GM19193 (cell line): ENCODE data around the gene GPER1.

Experiments used
- POLR2A ChIP-seq: IDR thresholded peaks from 4 replicates; pipeline ENCODE4 v1.6.1; 2011; ENCODE audit not compliant: insufficient read depth, insufficient read length; ENCODE audit errors: extremely low read depth

GPER1 gene

GRCh38 chr7:1050254-1050906 lies 37.5 kb upstream of the GPER1 start:
- TF ChIP-seq POLR2A: no peak

- TF ChIP-seq POLR2A: no peak
Measured at GRCh38 chr7:1050956-1051690, 36.8 kb upstream of the GPER1 start.

- TF ChIP-seq POLR2A: no peak
Measured at GRCh38 chr7:1052031-1052818, 35.7 kb upstream of the GPER1 start.

- no peak for TF ChIP-seq POLR2A
Measured at GRCh38 chr7:1053002-1053411, 34.9 kb upstream of the GPER1 start.

DNA sequence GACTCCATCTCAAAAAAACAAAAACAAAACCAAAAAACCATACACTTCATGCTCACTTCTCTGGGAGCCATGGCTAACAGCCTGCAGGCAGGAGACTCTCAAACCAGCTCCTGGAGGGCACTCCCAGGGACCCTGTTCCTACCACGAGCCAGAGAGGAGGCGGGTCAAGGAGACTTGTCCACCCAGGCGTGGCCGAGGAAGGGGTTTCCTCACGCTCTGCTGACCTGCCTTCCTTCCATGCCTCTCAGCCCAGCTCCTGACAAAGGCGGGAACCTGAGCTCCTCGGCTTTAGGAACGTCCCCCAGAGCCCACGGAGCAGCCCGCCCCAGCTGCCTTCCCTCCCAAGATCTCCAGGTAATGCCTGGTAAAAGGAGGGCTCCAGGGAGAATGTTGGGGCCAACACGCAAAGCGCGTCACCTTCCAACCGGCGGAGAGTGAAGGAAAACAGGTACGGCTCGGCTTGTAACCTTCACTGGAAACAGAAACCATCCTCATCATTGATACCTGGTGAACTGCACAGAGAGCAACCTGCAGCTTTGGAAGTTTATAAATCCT lies 34.0 kb upstream of the GPER1 start:
- TF ChIP-seq POLR2A: no peak

DNA sequence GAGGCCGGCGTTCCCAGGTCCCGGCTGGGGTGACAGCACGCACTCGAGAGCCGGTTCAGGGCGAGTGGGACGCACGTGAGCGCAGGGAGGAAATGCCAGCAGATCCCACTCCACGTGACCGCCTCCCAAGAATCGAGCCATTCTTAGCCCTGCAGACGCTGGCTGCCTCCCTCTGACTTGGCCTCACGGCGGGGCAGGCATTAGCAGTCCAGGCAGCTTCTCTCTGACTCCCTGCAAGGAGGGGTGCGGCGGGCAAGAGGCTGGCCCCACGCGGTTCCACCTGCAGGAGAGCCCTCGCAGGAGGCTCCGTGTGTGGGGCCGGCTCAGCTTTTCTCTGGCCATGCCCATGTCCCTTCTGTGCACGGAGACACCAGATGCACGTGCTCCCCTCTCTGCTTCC lies 33.5 kb upstream of the GPER1 start:
- TF ChIP-seq POLR2A: no peak

- TF ChIP-seq POLR2A: no peak
Measured at GRCh38 chr7:1054861-1055450, 33.0 kb upstream of the GPER1 start.

- no peak for TF ChIP-seq POLR2A
Measured at GRCh38 chr7:1055491-1055955, 32.4 kb upstream of the GPER1 start.

DNA sequence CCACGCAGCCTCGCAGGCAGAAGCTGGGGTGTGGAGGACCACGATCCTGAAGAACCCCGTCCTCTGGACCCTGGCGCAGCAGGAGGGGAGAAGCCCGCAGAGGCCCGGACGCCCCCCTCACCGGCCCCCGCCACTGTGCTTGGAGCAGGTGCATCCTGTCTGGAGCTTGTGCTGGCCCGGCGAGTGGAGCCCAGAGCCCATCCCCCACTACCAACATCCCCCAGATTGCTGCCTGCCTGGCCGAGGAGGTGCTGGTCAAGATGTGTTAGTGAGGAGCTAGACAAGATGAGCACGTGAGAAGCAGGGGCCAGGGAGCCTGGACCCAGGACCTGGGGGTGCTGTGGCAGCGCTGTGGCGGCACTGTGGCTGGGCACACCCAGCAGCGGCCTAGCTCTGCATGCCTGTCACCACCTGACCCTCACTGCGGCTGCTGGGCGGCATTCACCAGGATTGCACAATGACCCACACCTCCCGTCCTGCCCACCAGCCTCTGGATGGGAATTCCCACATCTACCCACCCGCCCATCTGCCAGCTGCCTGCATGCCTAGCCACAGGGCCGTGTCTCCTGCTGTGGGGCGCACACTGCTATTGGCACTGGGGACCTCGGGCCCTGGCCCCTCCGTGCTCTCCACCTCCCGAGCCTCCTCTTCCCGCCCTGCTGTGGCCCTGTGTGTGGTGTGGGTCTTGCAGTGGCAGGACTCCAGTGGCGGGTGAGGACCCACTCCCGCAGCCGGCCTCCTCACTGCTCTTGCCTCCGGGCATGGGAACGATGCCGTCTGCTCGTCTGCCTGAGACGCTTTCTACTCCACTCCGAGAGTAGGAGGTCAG lies 31.7 kb upstream of the GPER1 start:
- no peak for TF ChIP-seq POLR2A

DNA sequence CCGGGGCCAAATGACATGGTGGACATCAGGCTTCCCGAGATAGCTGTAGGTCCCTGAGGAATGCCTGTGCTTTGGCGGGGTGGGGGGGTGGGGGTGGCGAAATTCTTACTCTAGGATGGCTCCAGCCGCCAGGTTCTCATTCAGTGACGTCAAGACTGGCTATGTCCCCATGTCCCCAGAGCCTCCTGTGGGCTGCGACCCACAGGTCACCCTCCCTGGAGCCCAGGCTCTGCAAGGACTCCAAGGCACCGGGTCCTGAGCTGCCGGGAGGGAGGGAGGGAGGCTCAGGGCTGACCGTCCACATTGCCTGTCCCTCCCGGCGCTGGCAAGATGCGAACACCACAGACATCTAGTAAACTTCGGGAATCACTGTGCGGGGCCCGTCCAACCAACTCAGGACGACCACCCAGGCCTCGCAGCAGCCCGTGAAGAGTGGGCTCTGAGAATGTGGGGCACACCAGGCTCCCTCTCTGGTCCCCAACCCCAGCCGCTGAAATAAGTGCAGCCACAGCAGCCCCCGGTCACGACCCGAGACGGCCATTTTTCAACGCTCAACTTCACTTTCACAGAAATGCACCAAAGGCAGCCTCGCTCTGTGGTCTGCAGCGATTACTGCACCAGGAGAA lies 31.0 kb upstream of the GPER1 start:
- no peak for TF ChIP-seq POLR2A

- TF ChIP-seq POLR2A: no peak
Measured at GRCh38 chr7:1057416-1058291, 30.3 kb upstream of the GPER1 start.

- TF ChIP-seq POLR2A: no peak
Measured at GRCh38 chr7:1058311-1058710, 29.6 kb upstream of the GPER1 start.

GRCh38 chr7:1058821-1059199 lies 29.1 kb upstream of the GPER1 start:
- TF ChIP-seq POLR2A: no peak
